Motor neuron (in vitro differentiated cells): ENCODE measurements around the gene DEPP1. TPM values are rescaled to one million over a fixed set of nuclear protein-coding genes. Genes with fewer than 3 reads are reported as not detected.

ENCODE experiments used
- ATAC-seq, 8 experiments: fragments of 200-7000 bp; cut with Tn5 transposase; replicated peaks in 6 of 8; 2 replicates each; pipeline ENCODE4 v1.8.0; 2021; ENCODE audit warnings: mild to moderate bottlenecking in 8 of 8, moderate library complexity in 8 of 8
- H3K27ac ChIP-seq, 2 donors: fragments of 250-450 bp; sonication (Bioruptor Pico); 2 replicates each; pipeline ENCODE4 v1.9.0; 2021; ENCODE audit warnings: antibody characterized with exemption in 2 of 2, mild to moderate bottlenecking in 2 of 2, moderate library complexity in 1 of 2
- H3K4me1 ChIP-seq, 2 donors: fragments of 250-450 bp; sonication (Bioruptor Pico); replicated peaks in 1 of 2; 2 replicates each; pipeline ENCODE4 v1.6.1; 2021; ENCODE audit warnings: antibody characterized with exemption in 2 of 2, mild to moderate bottlenecking in 2 of 2, moderate library complexity in 1 of 2
- H3K4me3 ChIP-seq, 5 donors: fragments of 250-450 bp; sonication (Bioruptor Pico); 2 replicates each; pipeline ENCODE4 v1.9.0; 2021; ENCODE audit warnings: antibody characterized with exemption in 5 of 5, mild to moderate bottlenecking in 5 of 5, moderate library complexity in 4 of 5
- WGBS, 10 experiments: fragments of 450-650 bp; shearing (Covaris generic); methylation state at CpG; one replicate each; pipeline ENCODE4 v1.0.0; 2022; 5-methylcytosine and 5-hydroxymethylcytosine counted together
- in situ Hi-C, 9 experiments: fragments of 400-800 bp; cut with MboI; loops; one replicate each; pipeline ENCODE4 v1.15.0; 2021; ENCODE audit warnings: low sequenced_read_pairs in 9 of 9, low pct_unique_long_range_greater_than_20kb in 2 of 9; ENCODE audit not compliant: unreplicated experiment in 9 of 9
- total RNA-seq, 8 experiments: library from RNA; unstranded; fragments of 300-600 nt; gene quantifications; 2 replicates each; pipeline versions ENCODE4 v1.2.3 to v1.2.4, GENCODE V29; 2022

DEPP1 gene
- total RNA-seq, 8 experiments from 2014 or later, result 1.2 to 47.6 (median 11.4) TPM

DNA sequence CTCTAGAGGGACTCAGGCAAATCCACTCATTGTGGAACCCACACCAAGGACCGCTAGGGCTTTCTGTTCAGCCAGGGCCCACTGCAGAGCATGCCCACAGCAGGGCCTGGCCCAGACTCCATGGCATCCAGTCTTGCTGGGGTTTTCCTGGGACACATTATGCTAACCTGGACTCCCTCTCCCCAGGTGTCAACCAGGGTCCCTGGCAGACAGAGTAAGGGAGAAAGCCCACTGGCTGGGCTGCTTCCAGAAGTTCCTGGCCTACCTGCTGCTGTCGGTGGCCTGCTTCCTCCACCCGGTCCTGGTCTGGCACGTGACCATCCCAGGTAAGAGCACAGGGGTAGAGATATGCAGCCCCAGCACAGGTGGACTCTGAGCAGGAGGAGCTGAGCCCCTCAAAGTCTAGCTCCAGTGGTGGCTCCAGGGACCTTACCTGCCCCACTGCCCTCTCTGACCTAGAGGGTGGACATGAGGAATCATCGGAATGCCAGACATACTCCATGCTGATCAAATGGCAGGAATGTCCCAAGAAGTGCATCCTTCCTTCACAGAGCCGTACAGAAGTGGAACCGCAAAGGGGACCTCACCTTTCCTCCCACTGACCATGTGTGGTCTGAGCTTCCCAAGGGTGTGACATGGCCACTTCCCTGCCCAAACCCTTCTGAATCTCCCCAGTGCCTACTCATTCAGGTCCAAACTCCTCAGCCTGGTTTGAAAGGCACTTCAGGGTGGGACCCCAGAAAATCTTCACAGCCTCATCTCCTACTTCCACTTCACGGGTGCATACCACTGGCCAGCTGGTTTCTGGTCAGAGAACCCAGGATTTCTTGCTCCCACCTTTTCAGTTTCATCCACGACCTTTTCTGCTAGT, 44.9 kb downstream of the DEPP1 start:
- Histone ChIP-seq H3K4me3 (no peak overlapping the region), H3K4me1 (peaks cover 0 to 6% of the 10 kb centered on the region in 2 donors), H3K27ac (no peak overlapping the region)
- WGBS, 10 experiments, result 0 to 100% (median 55%) methylated on average over 1 to 6 of the region's 9 CpGs; no CpG with 5 or more reads in 5 of the 10 experiments
- in situ Hi-C loops, result no loop called here
- ATAC-seq, result no peak

DNA sequence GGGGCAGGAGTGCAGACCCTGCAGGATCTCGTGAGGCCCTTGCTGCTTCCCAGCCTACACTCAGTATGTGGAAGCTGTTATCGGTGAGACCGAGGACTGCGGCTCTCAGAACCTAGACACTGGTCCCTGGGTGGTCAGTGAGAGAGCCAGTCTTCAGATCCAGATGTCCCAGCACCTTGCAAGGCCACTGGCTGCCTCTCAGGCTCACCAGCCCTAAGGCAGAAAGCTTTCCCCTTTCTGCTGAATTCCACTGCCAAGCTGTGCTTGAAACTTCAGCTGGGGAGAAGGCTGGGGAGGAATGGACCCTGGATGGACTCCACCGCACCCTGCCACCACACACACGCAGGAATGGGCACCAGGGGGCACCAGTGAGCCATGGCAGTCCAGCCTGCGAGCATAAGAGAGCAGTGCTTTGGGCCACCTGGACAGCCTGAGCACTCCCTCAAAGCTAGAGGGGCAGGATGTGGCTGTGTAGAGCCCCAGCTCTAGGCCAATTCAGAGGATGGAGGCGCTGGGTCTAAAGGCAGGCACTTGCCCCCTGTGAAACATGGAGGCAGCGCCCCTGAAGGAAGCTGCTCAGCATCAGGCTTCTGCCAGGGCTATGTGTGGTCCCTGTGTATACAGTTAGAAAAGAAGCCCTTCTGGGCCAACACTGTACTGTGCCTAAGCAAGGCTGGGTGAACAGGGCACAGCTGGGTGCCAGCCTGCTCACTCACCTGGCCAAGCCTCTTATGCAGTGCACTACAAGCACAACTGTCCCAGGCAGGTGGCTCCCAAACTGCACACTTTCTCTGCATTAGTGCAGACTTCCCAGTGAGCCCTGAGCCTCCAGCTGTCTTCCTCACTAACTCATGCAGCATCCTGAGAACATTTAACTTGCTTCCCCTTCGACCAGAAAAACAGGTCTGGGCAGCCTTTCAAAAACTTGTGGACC, 45.8 kb downstream of the DEPP1 start:
- Histone ChIP-seq H3K27ac (no peak overlapping the region), H3K4me3 (no peak overlapping the region), H3K4me1 (peaks cover 0 to 6% of the 10 kb centered on the region in 2 donors)
- ATAC-seq, result peak; percentile 97 to 99 (median 99)
- 0 to 90% (median 52%) methylated on average over 1 to 2 of the region's 10 CpGs; no CpG with 5 or more reads in 6 of the 10 experiments for WGBS, 10 experiments
- in situ Hi-C loops, result no loop called here

DNA sequence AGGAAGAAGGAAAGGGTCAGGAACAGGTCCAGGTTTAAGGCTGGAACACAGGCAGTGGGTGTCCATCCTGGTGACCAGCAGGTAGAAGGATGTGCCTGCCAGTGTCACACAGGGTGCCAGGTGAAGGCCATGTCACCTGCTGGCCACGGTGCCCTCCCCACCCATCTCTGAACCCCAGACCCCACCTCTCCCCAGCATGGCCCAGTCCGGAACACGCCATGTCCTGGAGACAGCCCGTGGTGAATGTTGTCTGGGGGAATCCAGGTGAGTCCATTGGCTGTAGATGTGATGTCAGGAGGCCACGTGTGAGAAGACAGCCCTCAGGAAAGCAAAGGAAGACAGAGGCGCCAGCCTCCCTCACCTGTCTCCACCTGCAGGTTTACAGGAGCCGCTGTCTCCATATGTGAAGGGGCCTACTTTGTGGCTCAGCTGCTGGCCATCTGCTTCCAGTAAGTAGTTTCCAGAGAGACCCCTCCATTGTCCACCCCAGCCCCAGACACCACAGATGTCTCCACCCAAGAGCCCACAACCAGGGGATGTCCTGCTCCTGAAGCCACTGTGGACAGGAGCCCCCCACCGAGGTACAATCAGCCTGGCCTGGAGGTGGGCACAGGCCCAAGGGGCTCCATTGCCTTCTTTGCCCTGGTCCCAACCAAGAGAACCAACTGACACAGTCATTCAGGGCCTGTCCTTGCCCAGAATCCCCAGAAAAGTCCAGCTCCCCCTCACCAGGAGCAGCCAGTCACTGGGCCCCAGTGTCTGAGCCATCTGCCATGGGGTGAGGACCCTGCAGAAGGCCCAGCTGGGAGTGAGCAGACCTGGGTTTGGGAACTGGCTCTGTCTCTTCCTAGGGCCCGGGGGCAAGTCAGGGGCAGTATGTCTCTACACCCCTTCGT, 46.7 kb downstream of the DEPP1 start:
- H3K4me1 ChIP-seq, result peaks cover 0 to 6% of the 10 kb centered on the region in 2 donors
- in situ Hi-C loops, result no loop called here
- no peak overlapping the region for H3K4me3 ChIP-seq
- H3K27ac ChIP-seq, result no peak overlapping the region
- no peak for ATAC-seq
- WGBS, 10 experiments, result 17 to 100% (median 66%) methylated on average over 1 to 6 of the region's 10 CpGs; no CpG with 5 or more reads in 3 of the 10 experiments

DNA sequence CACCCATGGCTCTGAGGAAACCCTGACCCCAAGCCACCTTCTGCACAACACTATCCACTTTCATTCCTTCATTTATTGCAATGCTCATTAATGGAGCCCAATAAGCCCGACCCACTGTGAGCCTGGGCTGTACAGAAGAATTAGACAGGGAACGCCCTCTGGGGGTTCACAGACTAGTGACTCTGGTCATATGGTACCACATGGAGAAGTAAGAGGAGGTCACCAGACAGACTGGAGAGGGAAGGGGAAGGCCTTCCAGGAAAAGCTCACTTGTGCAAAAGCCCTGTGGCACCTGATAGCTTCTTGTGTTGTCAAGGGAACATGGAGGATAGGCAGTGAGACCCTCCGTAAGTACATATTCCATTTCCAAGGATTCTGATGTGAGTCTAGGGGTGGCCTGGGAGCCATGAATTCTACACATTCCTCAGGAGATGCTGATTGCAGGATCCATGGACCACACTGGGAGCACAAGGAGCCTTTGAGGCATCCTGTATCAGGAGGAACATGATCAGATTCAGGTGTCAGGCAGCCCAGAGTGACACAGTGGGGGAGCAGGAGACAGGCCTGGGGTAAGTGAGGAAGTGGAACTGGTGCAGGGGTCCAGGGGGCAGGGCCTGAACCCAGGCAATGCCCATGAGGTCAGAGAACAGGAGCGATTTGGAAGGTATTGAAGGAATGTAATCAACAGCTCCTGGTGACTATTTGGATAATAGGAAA, 47.5 kb downstream of the DEPP1 start:
- ATAC-seq, result no peak
- H3K4me3 ChIP-seq, result no peak overlapping the region
- peaks cover 0 to 6% of the 10 kb centered on the region in 2 donors for H3K4me1 ChIP-seq
- no peak overlapping the region for H3K27ac ChIP-seq
- WGBS, 10 experiments, result 0 to 100% (median 83%) methylated on average over 1 to 3 of the region's 4 CpGs; no CpG with 5 or more reads in 4 of the 10 experiments
- in situ Hi-C loops, result no loop called here

DNA sequence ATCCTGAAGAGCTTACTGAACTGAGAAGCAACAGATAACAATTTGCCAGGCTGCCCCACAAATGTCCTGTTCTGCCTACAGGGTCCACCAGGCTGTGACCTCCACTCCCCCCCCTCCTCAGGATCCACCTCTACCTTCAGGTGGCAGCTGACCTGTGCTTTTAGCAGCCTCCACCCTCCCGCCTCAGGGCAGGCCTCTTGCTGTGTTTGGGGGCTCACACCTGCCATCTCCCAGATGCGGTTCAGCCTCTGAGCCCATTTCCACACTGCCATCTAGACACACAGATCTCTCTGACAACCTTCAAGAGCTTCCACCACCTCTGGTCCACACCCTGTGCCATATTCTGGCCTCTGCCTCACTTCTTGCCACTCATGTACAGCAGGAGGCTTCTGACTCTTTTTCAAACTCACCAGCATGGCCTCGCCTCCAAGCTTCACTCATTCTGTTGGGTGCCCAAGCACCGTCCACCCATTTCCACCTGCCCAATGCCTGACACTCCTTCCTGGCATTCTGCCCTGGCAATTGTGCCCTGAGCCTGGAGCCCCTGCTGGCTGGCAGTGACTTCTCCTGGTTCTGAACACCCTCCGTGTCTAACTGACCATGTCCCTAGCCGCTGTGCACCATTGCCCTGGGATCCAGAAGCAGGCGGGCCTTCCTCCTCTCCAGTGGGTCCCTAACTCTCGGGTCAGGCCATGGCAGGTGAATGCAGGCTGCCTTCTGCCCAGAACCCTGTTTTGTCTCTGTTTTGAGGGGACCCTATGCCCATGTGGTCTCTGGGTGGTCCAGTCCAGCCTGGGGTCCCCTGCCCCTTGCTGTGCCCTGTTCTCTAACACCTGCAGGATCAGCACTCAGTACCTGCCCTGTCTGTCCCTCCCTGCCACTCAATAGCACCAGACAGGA, 49.0 kb downstream of the DEPP1 start:
- Histone ChIP-seq H3K4me3 (no peak overlapping the region), H3K27ac (no peak overlapping the region), H3K4me1 (peaks cover 3 to 9% of the 10 kb centered on the region in 2 donors)
- WGBS, 10 experiments, result 40 to 100% (median 56%) methylated on average over 1 to 5 of the region's 8 CpGs; no CpG with 5 or more reads in 5 of the 10 experiments
- in situ Hi-C loops, result no loop called here
- ATAC-seq, result no peak

DNA sequence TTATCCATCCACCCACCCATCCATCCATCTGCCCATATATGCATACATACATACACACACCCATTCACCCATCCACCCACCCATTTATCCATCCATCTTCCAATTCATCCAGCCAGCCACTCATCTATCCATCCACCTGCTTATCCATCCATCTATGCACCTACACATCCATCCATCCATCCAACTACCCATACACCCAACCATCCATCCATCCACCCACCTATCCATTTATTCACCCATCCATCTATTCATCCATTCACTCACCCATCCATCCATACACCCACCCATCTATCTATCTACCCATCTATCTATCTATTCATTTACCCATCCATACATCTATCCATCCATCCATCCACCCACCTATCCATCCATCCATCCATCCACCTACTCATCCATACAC, 50.1 kb downstream of the DEPP1 start:
- in situ Hi-C loops, result no loop called here
- ATAC-seq, result no peak
- H3K27ac ChIP-seq, result no peak overlapping the region
- H3K4me1 ChIP-seq, result peaks cover 3 to 9% of the 10 kb centered on the region in 2 donors
- no peak overlapping the region for H3K4me3 ChIP-seq

DNA sequence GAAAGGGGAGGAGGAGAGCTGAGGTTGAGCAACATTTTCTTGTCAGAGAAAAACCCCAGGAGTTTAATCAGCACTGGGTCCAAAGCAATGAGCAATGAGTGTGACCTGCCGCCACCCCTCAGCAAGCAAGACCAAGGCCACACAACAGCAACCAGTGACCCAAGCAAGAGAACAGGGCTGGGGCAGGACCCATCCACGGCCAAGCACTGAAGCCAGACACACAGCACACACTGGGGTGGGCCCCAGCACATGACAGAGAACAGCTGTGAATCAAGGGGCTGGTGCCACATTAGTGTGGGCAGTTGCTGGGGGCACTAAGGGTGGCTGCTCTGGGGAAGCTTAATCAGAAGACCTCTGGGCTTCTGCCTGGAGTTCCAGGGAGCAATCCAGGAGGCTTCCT, 51.3 kb downstream of the DEPP1 start:
- WGBS, 10 experiments, result 0 to 100% (median 78%) methylated on average over 1 to 2 of the region's 2 CpGs; no CpG with 5 or more reads in 4 of the 10 experiments
- in situ Hi-C loops, result no loop called here

DNA sequence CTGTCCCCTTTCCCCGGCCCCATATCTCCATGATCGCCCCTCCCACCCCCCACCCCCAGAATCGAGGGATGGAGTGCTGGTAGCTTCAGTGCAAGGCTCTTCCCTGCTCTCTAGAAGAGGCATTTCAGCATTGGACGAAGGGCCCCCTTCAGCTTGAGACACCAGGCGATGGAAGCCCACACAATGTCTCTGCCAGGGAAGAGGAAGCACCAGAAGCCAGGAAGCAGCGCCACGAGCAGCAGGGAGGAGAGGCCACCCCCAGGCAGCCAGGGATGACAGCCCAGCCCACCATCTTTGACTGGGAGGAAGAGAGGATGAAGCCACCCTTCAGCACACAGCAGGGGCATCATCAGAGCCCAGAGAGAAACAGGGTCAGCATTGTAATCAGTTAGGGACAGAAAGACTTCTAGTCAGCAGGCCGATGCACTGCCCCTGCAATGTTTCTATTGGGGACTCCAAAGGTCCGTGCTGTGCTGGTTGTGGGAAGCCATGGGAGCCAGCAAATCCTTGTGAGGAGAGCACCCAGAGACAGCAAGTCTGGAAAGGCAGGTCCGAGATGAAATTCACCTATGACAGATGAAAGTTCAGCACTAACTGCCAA, 51.8 kb downstream of the DEPP1 start:
- in situ Hi-C loops, result no loop called here
- H3K4me3 ChIP-seq, result no peak overlapping the region
- ATAC-seq, result no peak
- H3K27ac ChIP-seq, result no peak overlapping the region
- H3K4me1 ChIP-seq, result peaks cover 2 to 3% of the 10 kb centered on the region in 2 donors
- 35 to 67% (median 43%) methylated on average over 1 to 4 of the region's 10 CpGs; no CpG with 5 or more reads in 4 of the 10 experiments for WGBS, 10 experiments

More for the DNA sequence above, 51.3 kb downstream of the DEPP1 start:
- peak in 2 of 8 experiments; percentile 13 to 65 for ATAC-seq
- Histone ChIP-seq H3K4me1 (peaks cover 2 to 3% of the 10 kb centered on the region in 2 donors), H3K27ac (no peak overlapping the region), H3K4me3 (no peak overlapping the region)
